ENCODE measurements around the gene PRKACG. TPM values are rescaled to one million over a fixed set of nuclear protein-coding genes. Genes with fewer than 3 reads are reported as not detected.

Gene PRKACG
- total and polyA plus RNA-seq, 2 of the 8 experiments (the other 6 are each of a cell fraction or from before 2014, with no cell fraction given): not detected

DNA sequence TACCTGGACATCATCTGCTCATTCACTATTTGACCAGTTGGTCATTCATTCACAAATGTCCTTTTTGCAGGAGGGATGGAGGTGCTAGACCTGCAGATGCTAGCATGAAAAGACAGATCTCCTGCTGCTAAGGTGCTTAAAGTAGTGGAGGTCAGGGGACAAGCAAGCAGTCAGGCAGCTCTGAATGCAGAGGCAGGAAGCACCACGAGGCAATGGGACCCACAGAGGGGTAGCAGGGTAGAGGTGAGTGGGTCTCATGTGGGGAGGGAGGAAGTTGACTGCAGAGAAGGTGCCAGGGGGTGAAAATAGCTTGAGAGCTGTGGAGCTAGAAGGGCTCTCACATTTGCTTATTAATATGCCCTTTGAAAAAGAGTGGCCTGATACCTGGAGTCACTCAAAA lies 46.9 kb upstream of the PRKACG start:
- no peak overlapping the region for H2BK12ac ChIP-seq (ENCODE audit: low read depth, low read length)
- H3K36me3 ChIP-seq (ENCODE audit: control insufficient read depth in 2 of 4, insufficient read depth in 4 of 4, low read length in 3 of 4): peaks cover 0 to 15% (median 7%) of the 10 kb centered on the region in 4 experiments; a peak in 5 of 8 replicates
- DNase-seq (ENCODE audit: low read depth in 1 of 2, low spot score in 2 of 2) (no peak), FAIRE-seq (no peak)
- H3K23ac ChIP-seq (ENCODE audit: insufficient read length): no peak overlapping the region
- peak overlapping the region; percentile 64; the same call in 1 of the 2 replicates for H2BK5ac ChIP-seq (ENCODE audit: low read depth, low read length)
- 42% methylated on average over 1 of the region's 1 CpG; no CpG with 5 or more reads in 1 of the 2 experiments for WGBS, 2 experiments (ENCODE audit: extremely low coverage in 1 of 2, insufficient coverage in 1 of 2, insufficient read length in 1 of 2, insufficient replicate concordance in 2 of 2, low coverage in 1 of 2, low lambda C conversion rate in 2 of 2, missing lambda C conversion rate in 1 of 2)
- 0 out of 2 replicates have a peak, but pooled peaks cover 5% of the 10 kb centered on the region for H3K79me1 ChIP-seq (ENCODE audit: low read depth, low read length)
- no peak overlapping the region for H3K4me3 ChIP-seq (ENCODE audit: extremely low read depth in 1 of 4, insufficient read depth in 2 of 4, low read depth in 3 of 4, low read length in 4 of 4)
- H3K27me3 ChIP-seq (replicated peaks in 1 of 4; ENCODE audit: control insufficient read depth in 3 of 4, extremely low read depth in 1 of 4, insufficient read depth in 3 of 4, low read length in 3 of 4): no peaks in the 10 kb centered on the region
- H4K8ac ChIP-seq (ENCODE audit: extremely low read depth, insufficient read depth, low read length): no peak overlapping the region
- H4K20me1 ChIP-seq (replicated peaks in 1 of 2; ENCODE audit: control insufficient read depth in 1 of 2, insufficient read depth in 2 of 2, low read length in 2 of 2): no peaks in the 10 kb centered on the region
- POLR2A ChIA-PET (ENCODE audit: partially characterized antibody): interaction anchor here (1.0 to 1.1 kb wide), 3 partner anchors 28 to 114 kb away, joined by 3 read pairs; partner anchors contain the start of gene TJP2
- H3K14ac ChIP-seq (ENCODE audit: insufficient read length): no peak overlapping the region
- no peak overlapping the region for H3K4ac ChIP-seq (replicated peaks; ENCODE audit: insufficient read length, low read depth, low read length)
- H2BK15ac ChIP-seq (ENCODE audit: low read length): no peak overlapping the region; the same call in 1 of the 2 replicates
- 0 out of 4 replicates have a peak, but pooled peaks cover 0 to 3% of the 10 kb centered on the region in 2 experiments for H3K79me2 ChIP-seq (ENCODE audit: control insufficient read depth in 1 of 2, insufficient read depth in 2 of 2, low read length in 2 of 2)
- TF ChIP-seq EZH2 (IDR thresholded peaks at IDR 0.05; ENCODE audit: low read depth, low read length, severe bottlenecking): no peak
- no peak for TF ChIP-seq CTBP2 (IDR thresholded peaks at IDR 0.05; ENCODE audit: borderline replicate concordance, insufficient read depth, insufficient read length, low read length)
- TF ChIP-seq, protein P1, sequence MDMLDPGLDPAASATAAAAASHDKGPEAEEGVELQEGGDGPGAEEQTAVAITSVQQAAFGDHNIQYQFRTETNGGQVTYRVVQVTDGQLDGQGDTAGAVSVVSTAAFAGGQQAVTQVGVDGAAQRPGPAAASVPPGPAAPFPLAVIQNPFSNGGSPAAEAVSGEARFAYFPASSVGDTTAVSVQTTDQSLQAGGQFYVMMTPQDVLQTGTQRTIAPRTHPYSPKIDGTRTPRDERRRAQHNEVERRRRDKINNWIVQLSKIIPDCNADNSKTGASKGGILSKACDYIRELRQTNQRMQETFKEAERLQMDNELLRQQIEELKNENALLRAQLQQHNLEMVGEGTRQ (IDR thresholded peaks at IDR 0.05; ENCODE audit: low read length): no peak
- TF ChIP-seq POLR2AphosphoS5 (IDR thresholded peaks at IDR 0.05; ENCODE audit: low read depth, low read length): no peak
- no peak for TF ChIP-seq TAF7 (optimal IDR thresholded peaks at IDR 0.05; ENCODE audit: borderline replicate concordance, low read depth, low read length)
- no peak for TF ChIP-seq BRCA1 (IDR thresholded peaks at IDR 0.05; ENCODE audit: low read depth, low read length)
- TF ChIP-seq KDM1A (IDR thresholded peaks at IDR 0.05; ENCODE audit: borderline replicate concordance, low read length): no peak
- no peak for TF ChIP-seq SP1 (IDR thresholded peaks at IDR 0.05; ENCODE audit: low read depth, low read length)
- no peak overlapping the region for H4K91ac ChIP-seq (replicated peaks; ENCODE audit: insufficient read length, low read length)
- no peak overlapping the region for H2BK120ac ChIP-seq (replicated peaks; ENCODE audit: low read depth, low read length)
- no peaks in the 10 kb centered on the region for H3K9me3 ChIP-seq (ENCODE audit: insufficient read depth in 2 of 2, low read depth in 1 of 2, low read length in 1 of 2)
- CTCF ChIA-PET (ENCODE audit: partially characterized antibody): interaction anchor here (1.2 to 1.9 kb wide), 5 partner anchors 93 to 135 kb away, joined by 3 to 5 read pairs (median 3); no protein-coding TSS in a partner anchor
- H2BK20ac ChIP-seq (ENCODE audit: low read length): no peak overlapping the region
- no peaks in the 10 kb centered on the region for H3K23me2 ChIP-seq (ENCODE audit: low read depth, low read length)
- no peak overlapping the region for H2AFZ ChIP-seq (ENCODE audit: low read length)
- peaks cover 0 to 7% (median 2%) of the 10 kb centered on the region in 4 experiments; a peak in 5 of 7 replicates for H3K4me1 ChIP-seq (replicated peaks in 1 of 4; ENCODE audit: control insufficient read depth in 3 of 4, insufficient read depth in 4 of 4, low read length in 3 of 4)
- no peak overlapping the region; a peak in 1 of 7 replicates for H3K9ac ChIP-seq (replicated peaks in 1 of 4; ENCODE audit: extremely low read depth in 1 of 4, low read depth in 3 of 4, low read length in 3 of 4)
- 0 out of 2 replicates have a peak overlapping the region, but pooled peaks have one; percentile 43 for H2AK5ac ChIP-seq (ENCODE audit: low read depth, low read length)
- H4K5ac ChIP-seq (ENCODE audit: insufficient read length, low read depth, low read length): no peak overlapping the region
- H3K4me2 ChIP-seq (ENCODE audit: insufficient read depth in 1 of 2, low read depth in 2 of 2, low read length in 2 of 2): no peak overlapping the region
- no peak overlapping the region for H3K27ac ChIP-seq (ENCODE audit: low read depth, low read length)
- peak overlapping the region; percentile 57; the same call in 1 of the 2 replicates for H3K18ac ChIP-seq (ENCODE audit: extremely low read depth, low read length)
- no peak overlapping the region for H3K56ac ChIP-seq (replicated peaks; ENCODE audit: insufficient read length, low read depth, low read length)

All from H1 (cell line).